ENCODE measurements around the gene KLHL35. TPM values are rescaled to one million over a fixed set of nuclear protein-coding genes. Genes with fewer than 3 reads are reported as not detected.
A peak's percentile ranks its signal among the peaks of the same experiment; 100 is the strongest.

KLHL35 gene
- total RNA-seq, 3 donors from 2014 or later: 1.6 to 2.7 (median 2.6) TPM

DNA sequence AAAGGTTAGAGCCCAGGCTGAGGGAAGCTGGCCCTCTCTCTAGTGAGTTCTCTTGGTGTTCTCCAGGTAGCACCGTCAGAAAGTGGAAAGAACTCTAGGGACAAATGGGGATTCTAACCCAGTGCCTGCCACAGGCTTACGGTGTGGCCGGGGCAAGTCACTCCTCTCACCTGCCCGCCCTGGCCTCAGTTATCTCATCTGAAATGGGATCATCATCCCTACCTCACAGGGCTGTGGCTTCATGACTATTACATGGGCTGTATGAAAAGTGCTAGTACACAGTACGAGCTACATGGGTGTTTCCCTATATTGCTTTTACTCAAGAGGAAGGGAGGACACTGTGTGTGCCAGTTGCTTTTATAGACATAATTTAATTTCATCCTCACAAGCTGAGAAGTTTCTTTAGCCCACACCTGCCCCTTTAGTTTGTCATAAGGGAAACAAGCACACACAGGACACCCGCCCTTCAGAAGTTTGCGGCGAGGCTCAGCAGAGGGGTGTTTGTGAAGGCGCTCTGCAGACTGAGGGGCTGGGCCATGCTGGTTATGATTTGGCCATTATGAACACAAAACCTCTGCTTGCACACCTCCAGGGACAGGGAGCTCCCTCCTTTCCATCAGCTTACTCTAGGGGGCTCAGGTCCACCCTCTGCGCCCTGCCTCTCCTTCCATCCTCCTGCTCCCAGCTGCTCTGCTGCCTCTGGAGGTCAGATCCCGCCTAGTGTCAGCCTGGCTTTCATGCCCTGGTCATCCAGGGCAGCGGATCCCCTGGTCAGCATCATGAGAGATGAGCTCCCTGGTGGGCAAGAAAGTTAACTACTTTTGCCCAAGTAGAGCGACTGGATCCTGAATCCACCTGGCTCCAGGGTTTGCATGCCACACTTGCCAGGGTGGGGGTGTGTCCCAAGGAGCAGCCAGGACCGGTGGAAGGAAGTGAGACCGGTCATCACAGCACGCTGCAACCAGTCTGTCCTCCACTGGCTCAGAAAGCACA is 1.2 kb downstream of the KLHL35 start:
- Histone ChIP-seq H3K36me3 (no peaks in the 10 kb centered on the region), H3K9me3 (peaks cover 4 to 6% of the 10 kb centered on the region in 2 donors), H3K4me1 (peaks cover 0 to 10% of the 10 kb centered on the region in 2 donors), H3K4me3 (no peak overlapping the region), H3K27me3 (peaks cover 0 to 2% of the 10 kb centered on the region in 2 donors), H3K27ac (no peak overlapping the region)
- intact Hi-C loops (cut with DNase I; ENCODE audit: low total_unique reads): no loop called here
- DNase-seq (ENCODE audit: low spot score in 2 of 2): no peak
- TF ChIP-seq, protein P1, sequence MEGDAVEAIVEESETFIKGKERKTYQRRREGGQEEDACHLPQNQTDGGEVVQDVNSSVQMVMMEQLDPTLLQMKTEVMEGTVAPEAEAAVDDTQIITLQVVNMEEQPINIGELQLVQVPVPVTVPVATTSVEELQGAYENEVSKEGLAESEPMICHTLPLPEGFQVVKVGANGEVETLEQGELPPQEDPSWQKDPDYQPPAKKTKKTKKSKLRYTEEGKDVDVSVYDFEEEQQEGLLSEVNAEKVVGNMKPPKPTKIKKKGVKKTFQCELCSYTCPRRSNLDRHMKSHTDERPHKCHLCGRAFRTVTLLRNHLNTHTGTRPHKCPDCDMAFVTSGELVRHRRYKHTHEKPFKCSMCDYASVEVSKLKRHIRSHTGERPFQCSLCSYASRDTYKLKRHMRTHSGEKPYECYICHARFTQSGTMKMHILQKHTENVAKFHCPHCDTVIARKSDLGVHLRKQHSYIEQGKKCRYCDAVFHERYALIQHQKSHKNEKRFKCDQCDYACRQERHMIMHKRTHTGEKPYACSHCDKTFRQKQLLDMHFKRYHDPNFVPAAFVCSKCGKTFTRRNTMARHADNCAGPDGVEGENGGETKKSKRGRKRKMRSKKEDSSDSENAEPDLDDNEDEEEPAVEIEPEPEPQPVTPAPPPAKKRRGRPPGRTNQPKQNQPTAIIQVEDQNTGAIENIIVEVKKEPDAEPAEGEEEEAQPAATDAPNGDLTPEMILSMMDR (IDR thresholded peaks at IDR 0.05): no peak
- TF ChIP-seq POLR2A (IDR thresholded peaks at IDR 0.05) (no peak), POLR2AphosphoS5 (IDR thresholded peaks at IDR 0.05) (no peak)

DNA sequence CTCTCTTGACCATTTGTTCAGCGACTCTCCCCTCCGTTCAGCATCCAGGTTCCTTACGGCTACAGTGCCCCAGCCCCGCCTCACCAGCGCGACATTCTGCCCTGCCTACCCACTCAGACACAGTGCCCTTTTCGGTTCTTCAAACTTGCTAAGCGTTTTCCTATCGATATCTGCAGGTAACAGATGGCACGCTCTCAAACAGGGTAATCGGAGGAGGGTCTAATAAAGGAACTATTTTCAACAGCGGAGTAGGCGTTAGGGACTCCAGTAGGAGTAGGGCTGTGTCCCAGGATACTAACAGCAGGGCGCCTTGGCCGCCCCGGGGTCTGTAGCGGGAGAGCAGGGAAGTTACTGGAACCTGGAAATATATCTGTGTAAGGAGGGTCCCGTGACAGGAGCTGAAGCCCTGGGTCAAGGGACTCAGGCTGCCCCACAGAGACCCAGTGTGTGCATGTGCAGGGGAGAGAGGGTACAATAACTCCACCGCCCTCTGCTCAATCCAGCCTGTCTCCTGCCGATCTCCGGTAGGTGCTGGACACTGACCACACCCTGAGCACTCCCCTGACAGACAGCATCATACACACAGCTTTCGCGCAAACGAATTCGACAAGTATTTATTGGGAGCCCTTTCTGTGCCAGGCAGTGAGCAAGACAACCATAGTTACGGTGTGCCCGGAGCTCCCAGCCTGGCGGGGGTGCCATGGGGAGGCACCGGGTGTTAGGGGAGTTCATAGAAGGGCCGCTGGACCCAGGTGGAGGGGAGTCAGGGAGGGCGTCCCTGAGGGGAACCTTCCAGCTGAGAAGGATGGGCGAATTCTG is 2.1 kb downstream of the KLHL35 start:
- peaks cover 0 to 10% of the 10 kb centered on the region in 2 donors for H3K4me1 ChIP-seq
- H3K27ac ChIP-seq: peak overlapping the region in 1 of 2 donors; percentile 64
- H3K4me3 ChIP-seq: peak overlapping the region; percentile 22 to 76 (median 53)
- DNase-seq (ENCODE audit: low spot score in 2 of 2): no peak
- intact Hi-C loops (cut with DNase I; ENCODE audit: low total_unique reads): no loop called here
- no peaks in the 10 kb centered on the region for H3K36me3 ChIP-seq
- peaks cover 0 to 2% of the 10 kb centered on the region in 2 donors for H3K27me3 ChIP-seq
- TF ChIP-seq, protein P1 (IDR thresholded peaks at IDR 0.05): no peak
- H3K9me3 ChIP-seq: peaks cover 4 to 6% of the 10 kb centered on the region in 2 donors

DNA sequence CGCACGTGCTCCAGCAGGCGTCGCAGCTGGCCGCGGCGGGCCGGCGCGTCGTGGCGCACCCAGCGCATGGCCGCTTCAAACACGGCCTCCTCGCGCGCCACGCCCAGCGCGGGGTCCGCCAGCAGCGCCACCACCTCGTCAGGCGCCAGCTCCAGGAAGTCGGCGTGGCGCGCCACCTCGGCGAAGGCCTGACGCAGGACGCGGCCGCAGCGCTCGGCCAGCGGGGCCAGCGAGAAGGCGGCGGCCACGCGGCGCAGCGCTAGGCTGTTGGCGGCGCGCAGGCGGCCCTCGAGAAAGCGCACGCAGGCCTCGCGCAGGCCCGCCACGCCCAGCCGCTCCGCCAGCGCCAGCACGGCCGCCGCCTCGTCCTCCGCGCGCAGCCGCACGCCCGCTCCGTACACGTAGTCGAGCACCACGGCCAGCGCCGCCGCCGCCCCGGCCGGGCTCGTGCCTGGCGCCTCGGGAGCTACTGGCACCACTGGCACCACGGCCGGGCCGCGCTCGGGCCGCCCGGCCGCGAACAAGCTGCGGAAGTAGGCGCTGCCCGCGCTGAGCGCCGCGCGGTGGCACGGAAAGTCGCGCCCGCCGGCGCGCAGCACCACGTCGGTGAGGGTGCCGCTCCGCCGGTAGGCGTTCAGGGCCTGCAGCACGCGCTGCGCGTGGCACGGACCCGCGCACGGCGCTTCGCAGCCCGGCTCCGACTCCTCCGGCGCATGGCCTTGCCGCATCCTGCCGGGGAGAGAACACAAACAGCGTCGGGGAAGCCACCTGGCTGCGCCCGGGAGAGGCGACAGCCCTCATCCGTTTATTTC is 2.9 kb downstream of the KLHL35 start:
- intact Hi-C loops (cut with DNase I; ENCODE audit: low total_unique reads): no loop called here
- peak in 1 of 3 donors; percentile 20 for TF ChIP-seq POLR2AphosphoS5 (IDR thresholded peaks at IDR 0.05)
- TF ChIP-seq POLR2A (IDR thresholded peaks at IDR 0.05): no peak
- Histone ChIP-seq H3K27ac (peak overlapping the region in 1 of 2 donors; percentile 64), H3K36me3 (no peaks in the 10 kb centered on the region), H3K27me3 (peaks cover 0 to 2% of the 10 kb centered on the region in 2 donors), H3K4me1 (peaks cover 0 to 10% of the 10 kb centered on the region in 2 donors), H3K9me3 (peaks cover 4 to 6% of the 10 kb centered on the region in 2 donors), H3K4me3 (peak overlapping the region; percentile 22 to 76 (median 53))
- DNase-seq (ENCODE audit: low spot score in 2 of 2): no peak

DNA sequence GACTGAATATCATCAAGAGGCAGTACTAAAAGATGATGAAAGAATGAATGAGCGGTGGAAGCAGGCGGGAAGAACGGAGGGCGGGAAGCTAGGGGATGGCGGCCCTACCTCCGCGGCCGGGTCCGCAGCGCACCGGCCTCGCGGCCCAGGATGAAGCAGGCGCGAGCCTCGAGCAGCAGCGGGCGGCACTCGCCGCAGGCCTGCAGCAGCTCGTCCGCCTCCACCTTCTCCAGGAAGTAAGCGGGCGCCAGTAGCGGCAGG is 3.4 kb downstream of the KLHL35 start:
- no peak for DNase-seq (ENCODE audit: low spot score in 2 of 2)
- Histone ChIP-seq H3K4me1 (peaks cover 0 to 10% of the 10 kb centered on the region in 2 donors), H3K4me3 (peak overlapping the region in 2 of 3 donors; percentile 53 to 76)

More for the DNA sequence above, 3.4 kb downstream of the KLHL35 start:
- H3K27me3 ChIP-seq: peaks cover 0 to 2% of the 10 kb centered on the region in 2 donors
- intact Hi-C loops (cut with DNase I; ENCODE audit: low total_unique reads): no loop called here
- peaks cover 4 to 6% of the 10 kb centered on the region in 2 donors for H3K9me3 ChIP-seq
- TF ChIP-seq, protein P1 (IDR thresholded peaks at IDR 0.05): no peak
- no peak for TF ChIP-seq POLR2AphosphoS5 (IDR thresholded peaks at IDR 0.05)
- no peak for TF ChIP-seq POLR2A (IDR thresholded peaks at IDR 0.05)
- no peaks in the 10 kb centered on the region for H3K36me3 ChIP-seq
- H3K27ac ChIP-seq: peak overlapping the region in 1 of 2 donors; percentile 64
